SKM-1 (cell line): ENCODE results near the gene RBM14.
"Not testable (repeated sequence)": the region's sequence is repeated elsewhere in the genome, so short reads cannot be mapped to it uniquely, and the experiment has no call there.

Experiments
- DNase-seq: peaks from one replicate; lab custom pipeline; 2025; ENCODE audit not compliant: unreplicated experiment; lab: John Stamatoyannopoulos, UW

RBM14 gene

DNA sequence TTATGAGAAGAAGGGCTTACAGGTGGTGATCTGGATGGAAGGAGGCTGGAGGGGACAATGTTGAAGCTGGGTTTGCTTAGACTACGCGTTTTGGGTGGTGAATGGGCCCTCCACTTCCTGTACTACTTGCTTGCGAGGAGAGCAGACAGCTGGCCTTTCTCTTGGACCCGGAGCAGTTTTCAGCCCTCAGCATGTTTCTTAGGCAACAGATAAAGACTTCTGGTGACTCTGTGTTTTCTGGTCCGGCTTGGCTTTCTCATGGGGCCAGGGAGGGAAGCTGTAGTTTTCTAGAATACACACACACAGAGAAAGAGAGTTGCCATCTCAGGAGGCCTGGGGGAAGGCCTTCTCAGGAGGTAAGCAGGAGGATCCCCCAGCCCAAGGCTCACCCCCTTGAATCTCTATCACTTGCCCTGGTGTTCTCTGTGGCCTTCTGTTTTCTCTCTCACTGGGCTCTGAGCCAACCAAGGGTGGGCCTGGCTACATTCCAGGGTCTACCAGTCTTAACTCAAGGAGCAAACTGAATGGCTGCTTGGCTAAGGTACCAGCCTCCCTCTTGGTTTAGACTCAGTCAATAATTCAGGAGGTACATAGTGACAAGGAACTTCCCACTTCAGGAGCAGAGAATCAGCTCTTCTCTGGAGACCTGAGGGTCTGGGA lies 21.1 kb upstream of the RBM14 start:
- DNase-seq: no peak

- DNase-seq: no peak
Measured at GRCh38 chr11:66598993-66599392, 17.4 kb upstream of the RBM14 start.

GRCh38 chr11:66600219-66600618 lies 16.2 kb upstream of the RBM14 start:
- no peak for DNase-seq

DNA sequence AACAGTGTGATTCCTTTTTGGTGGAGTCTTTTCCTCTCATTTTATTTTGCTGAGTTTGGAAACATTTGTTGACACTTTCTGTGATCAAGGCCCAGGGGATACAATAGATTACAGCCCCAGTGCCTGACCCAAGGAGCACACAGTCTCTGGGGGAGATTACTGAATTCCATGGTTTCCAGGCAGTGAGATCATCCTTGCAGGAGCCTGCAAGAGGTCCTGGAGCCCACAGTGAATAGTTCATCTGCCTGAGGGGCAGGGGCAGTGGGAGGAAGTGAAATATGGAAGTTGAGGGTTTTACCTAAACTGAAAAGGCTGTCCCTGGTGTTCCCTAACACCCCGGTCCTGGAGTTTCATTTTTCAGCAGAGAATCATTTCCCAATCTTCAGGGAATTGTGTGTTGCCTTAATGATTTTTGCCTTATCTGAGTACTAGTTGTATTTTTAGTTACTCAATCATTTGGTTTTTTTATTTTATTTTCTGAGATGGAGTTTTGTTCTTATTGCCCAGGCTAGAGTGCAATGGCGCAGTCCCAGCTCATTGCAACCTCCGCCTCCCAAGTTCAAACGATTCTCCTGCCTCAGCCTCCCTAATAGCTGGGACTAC lies 15.7 kb upstream of the RBM14 start:
- no peak for DNase-seq

GRCh38 chr11:66603072-66603471 lies 13.4 kb upstream of the RBM14 start:
- DNase-seq: no peak

DNA sequence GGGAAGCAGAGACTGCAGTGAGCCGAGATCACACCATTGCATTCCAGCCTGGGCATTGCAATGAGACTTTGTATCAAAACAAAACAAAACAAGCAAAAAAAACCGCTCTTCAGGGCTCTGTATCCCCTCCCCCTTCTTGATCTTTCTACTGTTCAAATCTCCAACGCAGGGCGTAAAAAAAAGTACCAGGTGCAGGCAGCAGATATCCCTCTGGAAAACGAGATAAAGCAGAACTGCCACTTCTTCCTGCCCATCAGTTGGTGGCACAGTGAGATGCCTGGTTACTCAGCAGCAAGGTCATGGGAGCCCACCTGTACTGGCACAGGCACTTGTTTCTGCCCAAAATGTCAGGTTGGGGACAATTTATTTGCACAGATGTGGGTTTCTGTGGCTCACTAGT lies 12.3 kb upstream of the RBM14 start:
- no peak for DNase-seq

- not testable (repeated sequence) for DNase-seq
Measured at GRCh38 chr11:66606608-66607007, 9.8 kb upstream of the RBM14 start.

- DNase-seq: no peak
Measured at GRCh38 chr11:66607126-66607834, 9.2 kb upstream of the RBM14 start.

GRCh38 chr11:66609721-66610617 lies 6.5 kb upstream of the RBM14 start:
- DNase-seq: no peak

DNA sequence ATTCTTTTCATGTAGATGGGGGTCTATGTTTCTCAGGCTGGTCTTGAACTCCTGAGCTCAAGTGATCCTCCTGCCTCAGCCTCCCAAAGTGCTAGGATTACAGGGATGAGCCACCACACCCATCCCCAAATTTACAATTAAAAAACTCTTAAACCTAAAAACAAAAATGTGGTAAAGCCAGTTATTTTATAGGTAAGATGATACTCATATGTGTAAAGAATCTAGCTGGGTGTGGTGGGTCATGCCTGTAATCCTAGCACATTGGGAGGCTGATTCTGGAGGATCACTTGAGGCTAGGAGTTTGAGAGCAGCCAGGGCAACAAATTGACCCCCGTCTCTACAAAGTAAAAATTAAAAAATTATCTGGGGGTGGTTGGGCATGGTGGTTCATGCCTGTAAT lies 4.0 kb upstream of the RBM14 start:
- DNase-seq: no peak

DNA sequence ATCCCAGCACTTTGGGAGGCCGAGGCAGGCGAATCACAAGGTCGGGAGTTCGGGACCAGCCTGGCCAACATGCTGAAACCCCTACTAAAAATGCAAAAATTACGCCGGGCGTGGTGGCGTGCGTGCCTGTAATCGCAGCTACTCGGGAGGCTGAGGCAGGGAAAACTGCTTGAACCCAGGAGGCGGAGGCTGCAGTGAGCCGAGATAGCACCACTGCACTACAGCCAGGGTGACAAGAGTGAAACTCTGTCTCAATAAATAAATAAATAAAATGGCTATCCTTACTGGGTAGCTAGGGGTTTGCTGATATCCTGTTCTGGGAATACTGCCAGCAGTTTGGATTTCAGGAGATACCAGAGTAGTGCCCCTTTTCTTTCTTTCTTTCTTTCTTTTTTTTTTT lies 2.4 kb upstream of the RBM14 start:
- no peak for DNase-seq

DNA sequence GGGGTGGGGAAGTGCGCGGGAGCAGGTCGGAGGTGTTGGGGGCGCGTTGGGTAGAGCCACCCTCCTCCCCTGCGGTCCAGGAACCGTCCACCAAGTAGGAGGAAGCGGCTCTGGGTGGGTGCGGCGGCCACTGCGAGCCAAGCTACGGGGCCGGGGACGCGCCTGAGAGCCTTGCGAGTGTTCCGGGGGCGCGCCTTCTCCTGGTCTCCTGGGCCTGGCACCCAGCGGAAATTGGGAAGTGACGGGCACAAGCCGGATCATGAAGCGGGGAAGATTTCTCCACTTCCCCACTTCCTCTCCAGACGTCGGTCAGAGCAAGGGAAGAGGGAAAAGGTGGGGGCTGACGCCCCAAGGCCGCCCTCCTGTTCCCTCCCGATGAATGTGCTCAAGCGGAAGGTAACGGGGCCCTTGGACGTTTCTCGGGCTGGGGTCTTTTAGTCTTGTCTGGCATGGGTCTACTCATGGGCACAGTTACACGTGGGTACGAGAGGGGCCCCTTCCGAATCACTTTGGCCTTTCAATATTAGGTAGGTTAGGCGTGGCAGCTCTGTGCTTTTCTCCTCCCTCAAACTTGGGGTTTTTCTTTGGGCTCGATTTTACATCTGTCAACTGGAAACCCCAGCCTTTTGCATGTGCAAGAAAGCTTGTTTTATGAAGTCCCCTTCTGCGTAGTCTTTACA lies 865 bp downstream of the RBM14 start:
- DNase-seq: peak; percentile 61

DNA sequence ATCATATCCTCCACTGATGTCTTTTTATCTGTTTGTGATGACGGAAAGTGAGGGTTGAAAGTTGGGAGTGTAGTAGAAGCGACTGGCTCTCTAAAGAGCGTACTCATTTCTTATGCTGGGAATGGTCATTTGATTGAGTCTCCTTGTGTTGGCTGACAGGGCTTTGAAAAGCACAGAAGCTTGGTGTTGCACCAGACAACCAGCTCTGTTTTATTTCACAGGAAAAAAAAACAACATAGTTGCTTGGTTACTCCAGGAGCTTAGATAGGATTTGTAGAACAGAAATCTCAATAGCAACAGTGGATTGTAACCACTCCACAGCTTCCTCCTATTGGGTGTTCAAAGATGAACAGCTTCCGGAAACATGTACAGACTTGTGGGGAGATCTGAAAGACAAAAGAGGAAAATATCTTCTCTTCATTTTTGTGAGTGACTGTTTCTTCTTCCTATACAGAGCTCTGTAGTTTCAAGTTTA lies 2.7 kb downstream of the RBM14 start:
- no peak for DNase-seq

GRCh38 chr11:66624450-66624849 lies 8.0 kb downstream of the RBM14 start:
- no peak for DNase-seq

GRCh38 chr11:66625041-66625751 lies 8.8 kb downstream of the RBM14 start:
- DNase-seq: no peak

- DNase-seq: no peak
Measured at GRCh38 chr11:66625752-66626149, 9.3 kb downstream of the RBM14 start.

DNA sequence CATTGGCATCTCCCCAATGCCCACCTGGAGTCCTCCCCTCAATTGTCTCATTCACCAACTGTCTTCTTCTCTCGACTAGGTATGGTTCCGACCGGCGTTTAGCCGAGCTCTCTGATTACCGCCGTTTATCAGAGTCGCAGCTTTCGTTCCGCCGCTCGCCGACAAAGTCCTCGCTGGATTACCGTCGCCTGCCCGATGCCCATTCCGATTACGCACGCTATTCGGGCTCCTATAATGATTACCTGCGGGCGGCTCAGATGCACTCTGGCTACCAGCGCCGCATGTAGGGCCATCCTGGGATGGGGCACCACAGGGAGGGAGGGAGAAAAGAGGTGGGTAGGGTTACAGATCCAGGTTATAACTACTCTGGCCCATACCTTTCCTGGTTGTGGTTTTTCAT lies 10.0 kb downstream of the RBM14 start:
- DNase-seq: no peak

GRCh38 chr11:66626926-66627325 lies 10.5 kb downstream of the RBM14 start:
- DNase-seq: no peak

DNA sequence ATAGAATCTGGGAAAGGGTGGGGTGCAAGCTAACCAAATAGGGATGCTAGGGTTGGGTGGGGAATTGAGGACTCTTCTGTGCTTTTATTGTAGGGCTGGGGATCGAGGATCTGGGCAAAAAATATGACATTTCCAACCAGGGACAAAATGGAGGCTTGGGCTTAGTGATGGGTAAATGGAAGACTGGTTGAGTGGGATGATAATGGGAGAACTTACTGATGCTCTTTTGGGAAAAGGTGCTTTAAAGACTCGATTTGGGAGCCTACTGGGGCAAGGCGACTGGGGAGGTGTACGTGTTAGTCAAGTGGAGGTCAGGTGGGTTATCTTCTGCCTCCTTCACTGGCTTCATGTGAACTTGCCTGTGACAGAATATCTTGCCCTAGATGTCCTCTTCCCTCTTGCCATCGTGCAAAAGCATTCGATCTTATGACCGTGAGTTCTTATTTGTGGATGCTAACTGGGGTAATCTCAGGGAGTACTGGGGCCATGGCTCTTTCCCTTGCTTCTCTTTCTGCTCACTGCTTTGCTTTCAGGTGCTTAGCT lies 11.7 kb downstream of the RBM14 start:
- DNase-seq: no peak

DNA sequence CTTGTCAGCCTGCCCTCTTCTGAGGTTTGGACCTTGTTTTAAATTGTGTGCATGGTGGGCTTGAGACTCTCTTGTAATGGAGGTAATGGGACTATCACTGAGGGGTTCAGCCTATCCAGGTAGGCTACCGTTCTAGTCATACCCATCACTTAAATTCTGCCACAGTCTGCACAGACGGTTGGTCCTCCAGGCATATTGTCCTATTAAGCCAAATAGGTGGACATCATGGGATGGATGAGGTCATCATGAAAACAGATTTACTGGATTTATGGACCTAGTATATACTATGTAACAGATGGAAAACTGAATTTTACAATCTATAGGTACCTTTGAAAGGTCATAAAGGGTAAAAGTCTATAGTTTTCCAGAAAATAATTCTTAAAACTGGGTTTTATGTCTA lies 12.9 kb downstream of the RBM14 start:
- no peak for DNase-seq
